Progenitor cell of endocrine pancreas (in vitro differentiated cells): Measurements from ENCODE around the gene PCSK7. TPM values are rescaled to one million over a fixed set of nuclear protein-coding genes. Genes with fewer than 3 reads are reported as not detected.
A peak's percentile ranks its signal among the peaks of the same experiment; 100 is the strongest.

Experiments
- DNase-seq: peaks from one replicate; pipeline ENCODE4 v3.0.0; 2021; ENCODE audit warnings: low spot score; ENCODE audit not compliant: unreplicated experiment
- H3K27ac Mint-ChIP-seq: 2 replicates; pipeline ENCODE4 v1.8.0; 2021; ENCODE audit warnings: mild to moderate bottlenecking, moderate library complexity, mixed read lengths
- H3K27me3 Mint-ChIP-seq: 2 replicates; pipeline ENCODE4 v1.8.0; 2021; ENCODE audit warnings: mixed read lengths
- H3K36me3 Mint-ChIP-seq: 2 replicates; pipeline ENCODE4 v1.8.0; 2022; ENCODE audit warnings: mixed read lengths; ENCODE audit not compliant: insufficient read depth
- H3K4me1 Mint-ChIP-seq: 2 replicates; pipeline ENCODE4 v1.8.0; 2021; ENCODE audit warnings: low read depth, mixed read lengths
- H3K4me3 Mint-ChIP-seq: 2 replicates; pipeline ENCODE4 v1.8.0; 2021; ENCODE audit warnings: low read depth, mild to moderate bottlenecking, moderate library complexity, mixed read lengths
- H3K9me3 Mint-ChIP-seq: 2 replicates; pipeline ENCODE4 v1.8.0; 2021; ENCODE audit warnings: low read depth, mixed read lengths
- total RNA-seq: library from RNA; stranded (reverse); gene quantifications from 2 replicates; pipeline ENCODE4 v1.2.1, GENCODE V29; 2021
- TF ChIP-seq, protein P1 (sequence below): fragments of 200-600 bp; sonication (generic); IDR thresholded peaks from one replicate; pipeline ENCODE4 v1.5.0; 2021; ENCODE audit warnings: antibody characterized with exemption, mild to moderate bottlenecking; ENCODE audit not compliant: unreplicated experiment

PCSK7 gene
- total RNA-seq, 1 donor from 2014 or later: 62.3 TPM

DNA sequence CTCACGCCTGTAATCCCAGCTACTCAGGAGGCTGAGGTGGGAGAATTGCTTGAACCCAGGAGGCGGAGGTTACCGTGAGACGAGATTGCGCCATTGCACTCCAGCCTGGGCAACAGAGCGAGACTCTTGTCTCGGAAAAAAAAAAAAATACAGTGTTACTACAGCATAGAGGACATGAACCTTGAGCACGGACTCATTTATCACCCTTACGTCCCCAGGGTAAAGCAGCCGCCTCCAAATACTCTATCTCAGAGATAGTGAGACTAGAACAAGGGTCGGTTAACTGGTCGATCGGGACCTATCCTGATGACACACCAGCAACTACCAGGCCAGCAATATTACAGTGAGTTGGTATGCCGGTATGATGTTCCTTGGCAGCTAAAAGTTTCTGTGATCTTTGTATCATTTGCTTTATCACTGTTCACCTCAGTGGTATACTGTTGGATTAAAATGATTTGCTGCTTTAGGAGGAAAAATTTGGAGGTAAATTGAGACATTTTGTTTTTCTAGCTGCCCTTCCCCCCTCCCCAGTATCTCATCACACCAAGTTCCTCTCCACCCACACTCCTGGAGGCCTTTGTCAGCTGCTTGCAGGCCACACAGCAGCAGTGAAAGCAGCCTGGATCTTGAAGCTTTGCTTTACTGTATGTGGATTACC is 60.3 kb downstream of the PCSK7 start:
- TF ChIP-seq, protein P1, sequence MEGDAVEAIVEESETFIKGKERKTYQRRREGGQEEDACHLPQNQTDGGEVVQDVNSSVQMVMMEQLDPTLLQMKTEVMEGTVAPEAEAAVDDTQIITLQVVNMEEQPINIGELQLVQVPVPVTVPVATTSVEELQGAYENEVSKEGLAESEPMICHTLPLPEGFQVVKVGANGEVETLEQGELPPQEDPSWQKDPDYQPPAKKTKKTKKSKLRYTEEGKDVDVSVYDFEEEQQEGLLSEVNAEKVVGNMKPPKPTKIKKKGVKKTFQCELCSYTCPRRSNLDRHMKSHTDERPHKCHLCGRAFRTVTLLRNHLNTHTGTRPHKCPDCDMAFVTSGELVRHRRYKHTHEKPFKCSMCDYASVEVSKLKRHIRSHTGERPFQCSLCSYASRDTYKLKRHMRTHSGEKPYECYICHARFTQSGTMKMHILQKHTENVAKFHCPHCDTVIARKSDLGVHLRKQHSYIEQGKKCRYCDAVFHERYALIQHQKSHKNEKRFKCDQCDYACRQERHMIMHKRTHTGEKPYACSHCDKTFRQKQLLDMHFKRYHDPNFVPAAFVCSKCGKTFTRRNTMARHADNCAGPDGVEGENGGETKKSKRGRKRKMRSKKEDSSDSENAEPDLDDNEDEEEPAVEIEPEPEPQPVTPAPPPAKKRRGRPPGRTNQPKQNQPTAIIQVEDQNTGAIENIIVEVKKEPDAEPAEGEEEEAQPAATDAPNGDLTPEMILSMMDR: no peak
- Mint-ChIP-seq H3K4me3 (no peak overlapping the region), H3K9me3 (no peaks in the 10 kb centered on the region), H3K36me3 (peaks cover 13% of the 10 kb centered on the region), H3K27ac (peak overlapping the region; percentile 3), H3K27me3 (no peaks in the 10 kb centered on the region), H3K4me1 (no peaks in the 10 kb centered on the region)
- no peak for DNase-seq

DNA sequence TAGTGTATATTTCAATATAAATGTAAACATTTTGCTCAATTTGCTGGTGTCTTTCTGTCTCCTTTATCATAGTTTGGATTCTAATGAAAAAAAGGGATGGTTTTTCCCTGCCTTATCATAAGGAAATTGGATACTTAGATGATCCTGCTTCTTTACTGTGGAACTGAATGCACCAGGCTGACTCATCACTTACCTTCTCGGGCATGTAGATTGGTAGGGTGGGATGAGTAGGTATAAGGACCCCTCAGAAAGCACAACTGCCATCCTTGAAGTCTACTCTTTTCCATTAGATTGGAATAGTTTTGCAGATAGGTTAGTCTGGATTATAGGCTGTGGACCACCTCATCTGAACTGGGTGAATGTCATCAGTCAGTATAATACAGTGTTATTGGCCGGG is 60.9 kb downstream of the PCSK7 start:
- Mint-ChIP-seq H3K4me3 (no peak overlapping the region), H3K27ac (peak overlapping the region; percentile 24), H3K36me3 (peaks cover 13% of the 10 kb centered on the region), H3K9me3 (no peaks in the 10 kb centered on the region), H3K27me3 (no peaks in the 10 kb centered on the region), H3K4me1 (no peaks in the 10 kb centered on the region)
- TF ChIP-seq, protein P1: no peak
- no peak for DNase-seq

DNA sequence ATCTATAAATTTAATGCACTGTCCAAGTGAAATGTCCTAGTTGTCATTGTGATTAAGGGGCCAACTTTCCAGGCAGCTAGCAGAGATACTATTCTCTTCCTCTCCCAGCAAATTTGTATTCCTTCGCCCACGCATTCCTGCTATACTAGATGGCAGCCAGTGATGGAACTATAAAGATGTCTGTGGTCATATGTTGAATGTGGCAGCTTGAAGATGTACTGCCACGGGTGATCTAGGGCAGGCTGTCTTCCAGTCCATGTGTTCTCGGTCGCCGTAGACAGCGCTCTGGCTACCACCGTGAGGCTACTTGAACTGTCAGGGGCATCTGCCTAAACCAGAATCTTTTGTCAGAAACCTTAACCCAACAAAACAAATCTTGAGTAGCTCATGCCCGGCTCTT is 61.7 kb downstream of the PCSK7 start:
- H3K4me1 Mint-ChIP-seq: no peaks in the 10 kb centered on the region
- no peaks in the 10 kb centered on the region for H3K27me3 Mint-ChIP-seq
- TF ChIP-seq, protein P1: no peak
- H3K9me3 Mint-ChIP-seq: no peaks in the 10 kb centered on the region
- H3K36me3 Mint-ChIP-seq: peaks cover 17% of the 10 kb centered on the region
- no peak overlapping the region for H3K4me3 Mint-ChIP-seq
- no peak for DNase-seq
- H3K27ac Mint-ChIP-seq: no peak overlapping the region

DNA sequence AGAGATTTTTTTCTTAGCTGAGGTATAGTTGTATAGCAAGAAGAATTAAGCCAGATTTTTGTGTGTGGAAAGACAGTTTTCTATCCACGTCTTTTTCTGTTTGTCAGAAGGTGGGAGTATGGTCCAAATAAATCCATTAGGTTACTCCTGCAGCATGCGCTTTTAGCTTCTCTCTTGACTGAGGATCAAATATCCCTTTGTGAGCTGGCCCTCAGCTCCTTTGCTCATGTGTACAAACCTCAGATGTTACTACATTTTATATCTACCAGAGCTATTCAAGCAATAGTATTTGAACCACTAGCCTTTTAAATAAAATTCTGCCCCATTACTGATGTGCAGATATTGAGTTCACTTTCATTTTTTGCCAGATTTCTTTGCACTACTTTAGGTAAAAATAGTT is 62.1 kb downstream of the PCSK7 start:
- no peak overlapping the region for H3K27ac Mint-ChIP-seq
- no peak for DNase-seq
- no peak overlapping the region for H3K4me3 Mint-ChIP-seq
- H3K9me3 Mint-ChIP-seq: no peaks in the 10 kb centered on the region
- TF ChIP-seq, protein P1: no peak
- H3K36me3 Mint-ChIP-seq: peaks cover 17% of the 10 kb centered on the region
- H3K27me3 Mint-ChIP-seq: no peaks in the 10 kb centered on the region
- H3K4me1 Mint-ChIP-seq: no peaks in the 10 kb centered on the region

DNA sequence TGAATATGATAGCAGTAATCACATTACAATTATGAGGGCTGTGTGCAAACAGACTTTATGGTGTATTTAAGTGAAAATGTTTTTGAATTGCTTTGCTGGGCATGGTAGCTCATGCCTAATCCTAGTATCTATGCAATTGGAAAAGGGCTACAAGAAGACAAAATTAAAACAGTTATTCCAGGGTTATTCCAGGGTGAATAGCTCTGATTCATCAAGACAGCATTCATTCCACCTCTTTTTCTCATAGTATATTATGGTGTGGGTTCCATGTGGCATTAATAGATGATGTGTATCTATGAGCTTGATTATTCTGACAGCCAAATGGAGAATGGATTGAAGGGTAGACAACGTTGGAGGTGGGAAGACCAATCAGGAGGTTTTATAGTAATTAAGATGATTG is 65.4 kb downstream of the PCSK7 start:
- H3K27ac Mint-ChIP-seq: peak overlapping the region; percentile 25
- no peaks in the 10 kb centered on the region for H3K9me3 Mint-ChIP-seq
- TF ChIP-seq, protein P1: no peak
- no peak for DNase-seq
- H3K36me3 Mint-ChIP-seq: peaks cover 21% of the 10 kb centered on the region
- no peak overlapping the region for H3K4me3 Mint-ChIP-seq
- no peaks in the 10 kb centered on the region for H3K27me3 Mint-ChIP-seq
- no peaks in the 10 kb centered on the region for H3K4me1 Mint-ChIP-seq
